ENCODE results near the gene GNPTAB.
A peak's percentile ranks its signal among the peaks of the same experiment; 100 is the strongest.

DNA sequence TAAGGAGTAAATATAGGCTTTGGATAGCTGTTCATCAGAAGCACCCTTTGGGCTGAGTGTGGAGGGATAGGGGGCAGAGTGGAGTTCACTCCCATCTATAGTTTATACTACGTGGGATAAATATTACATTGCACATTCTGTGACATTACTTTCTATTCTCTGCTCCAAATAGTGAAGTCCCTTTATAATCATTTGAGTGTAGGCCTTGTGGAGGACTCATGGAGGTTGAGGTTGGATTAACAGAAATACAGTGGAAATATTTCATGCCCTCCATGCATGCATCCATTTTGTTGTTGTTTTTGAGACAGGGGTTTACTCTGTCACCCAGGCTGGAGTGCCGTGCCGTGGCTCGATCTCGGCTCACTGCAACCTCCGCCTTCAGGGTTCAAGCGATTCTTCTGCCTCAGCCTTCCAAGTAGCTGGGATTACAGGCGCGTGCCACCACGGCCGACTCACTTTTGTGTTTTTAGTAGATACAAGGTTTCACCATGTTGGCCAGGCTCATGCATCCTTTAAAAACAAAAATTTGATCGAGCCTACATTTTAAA lies 131.9 kb downstream of the GNPTAB start:
- TF ChIP-seq REST (IDR thresholded peaks at IDR 0.05; ENCODE audit: insufficient read depth in 1 of 2, low read depth in 2 of 2, low read length in 1 of 2) (no peak), POLR2AphosphoS5 (IDR thresholded peaks at IDR 0.05; ENCODE audit: low read depth, low read length) (no peak), SIN3A (IDR thresholded peaks at IDR 0.05; ENCODE audit: borderline replicate concordance, insufficient read depth, low read depth, low read length) (no peak), TCF7L2 (IDR thresholded peaks at IDR 0.05; ENCODE audit: low read depth, low read length) (no peak)
- TF ChIP-seq, protein P1, sequence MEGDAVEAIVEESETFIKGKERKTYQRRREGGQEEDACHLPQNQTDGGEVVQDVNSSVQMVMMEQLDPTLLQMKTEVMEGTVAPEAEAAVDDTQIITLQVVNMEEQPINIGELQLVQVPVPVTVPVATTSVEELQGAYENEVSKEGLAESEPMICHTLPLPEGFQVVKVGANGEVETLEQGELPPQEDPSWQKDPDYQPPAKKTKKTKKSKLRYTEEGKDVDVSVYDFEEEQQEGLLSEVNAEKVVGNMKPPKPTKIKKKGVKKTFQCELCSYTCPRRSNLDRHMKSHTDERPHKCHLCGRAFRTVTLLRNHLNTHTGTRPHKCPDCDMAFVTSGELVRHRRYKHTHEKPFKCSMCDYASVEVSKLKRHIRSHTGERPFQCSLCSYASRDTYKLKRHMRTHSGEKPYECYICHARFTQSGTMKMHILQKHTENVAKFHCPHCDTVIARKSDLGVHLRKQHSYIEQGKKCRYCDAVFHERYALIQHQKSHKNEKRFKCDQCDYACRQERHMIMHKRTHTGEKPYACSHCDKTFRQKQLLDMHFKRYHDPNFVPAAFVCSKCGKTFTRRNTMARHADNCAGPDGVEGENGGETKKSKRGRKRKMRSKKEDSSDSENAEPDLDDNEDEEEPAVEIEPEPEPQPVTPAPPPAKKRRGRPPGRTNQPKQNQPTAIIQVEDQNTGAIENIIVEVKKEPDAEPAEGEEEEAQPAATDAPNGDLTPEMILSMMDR (IDR thresholded peaks at IDR 0.05) = peak; percentile 55; the same call in 1 of the 2 replicates

Measured in Panc1 (cell line).